Gastroesophageal sphincter (tissue), 2 donors: ENCODE measurements around the gene CCDC33.

ENCODE experiments used
- POLR2A ChIP-seq, 2 donors: fragments of 450-650 bp; IDR thresholded peaks; one replicate each; pipeline ENCODE4 v1.6.1; 2017; ENCODE audit warnings: antibody characterized with exemption in 2 of 2, mild to moderate bottlenecking in 2 of 2, moderate library complexity in 1 of 2
- POLR2AphosphoS5 ChIP-seq: sonication (generic); formaldehyde crosslinking; IDR thresholded peaks from one replicate; pipeline ENCODE4 v1.6.1; 2017; ENCODE audit warnings: antibody characterized with exemption

- no peak for TF ChIP-seq POLR2A (IDR thresholded peaks at IDR 0.05)
- TF ChIP-seq POLR2AphosphoS5, result no peak
Observed at GRCh38 chr15:74222240-74223119, 13.6 kb upstream of the CCDC33 start.
